Muscle layer of colon (tissue), 2 donors: Measurements from ENCODE around the gene TRPV3.

Experiments
- H3K27ac ChIP-seq: one replicate; pipeline ENCODE4 v1.7.0; 2013; ENCODE audit warnings: low read depth, mild to moderate bottlenecking, low read length, moderate library complexity
- H3K27me3 ChIP-seq, 2 donors: one replicate each; pipeline ENCODE4 v1.7.0; 2013; ENCODE audit warnings: low read length in 2 of 2, mild to moderate bottlenecking in 2 of 2; ENCODE audit not compliant: insufficient read depth in 2 of 2, control insufficient read depth in 1 of 2
- H3K36me3 ChIP-seq: one replicate; pipeline ENCODE4 v1.7.0; 2013; ENCODE audit warnings: mild to moderate bottlenecking, low read length; ENCODE audit not compliant: insufficient read depth
- H3K4me1 ChIP-seq: one replicate; pipeline ENCODE4 v1.7.0; 2013; ENCODE audit warnings: mild to moderate bottlenecking, low read length; ENCODE audit not compliant: insufficient read depth
- H3K4me3 ChIP-seq, 2 donors: one replicate each; pipeline ENCODE4 v1.7.0; 2013; ENCODE audit warnings: low read length in 2 of 2, low read depth in 1 of 2, mild to moderate bottlenecking in 1 of 2, moderate library complexity in 1 of 2
- H3K9ac ChIP-seq: one replicate; pipeline ENCODE4 v1.7.0; 2013; ENCODE audit warnings: low read length
- H3K9me3 ChIP-seq: one replicate; pipeline ENCODE4 v1.7.0; 2013; ENCODE audit warnings: mild to moderate bottlenecking, low read length
- donor health status: abdominal sarcoma.
- donor health status: Adenocarcinoma of cecum.

TRPV3 gene

DNA sequence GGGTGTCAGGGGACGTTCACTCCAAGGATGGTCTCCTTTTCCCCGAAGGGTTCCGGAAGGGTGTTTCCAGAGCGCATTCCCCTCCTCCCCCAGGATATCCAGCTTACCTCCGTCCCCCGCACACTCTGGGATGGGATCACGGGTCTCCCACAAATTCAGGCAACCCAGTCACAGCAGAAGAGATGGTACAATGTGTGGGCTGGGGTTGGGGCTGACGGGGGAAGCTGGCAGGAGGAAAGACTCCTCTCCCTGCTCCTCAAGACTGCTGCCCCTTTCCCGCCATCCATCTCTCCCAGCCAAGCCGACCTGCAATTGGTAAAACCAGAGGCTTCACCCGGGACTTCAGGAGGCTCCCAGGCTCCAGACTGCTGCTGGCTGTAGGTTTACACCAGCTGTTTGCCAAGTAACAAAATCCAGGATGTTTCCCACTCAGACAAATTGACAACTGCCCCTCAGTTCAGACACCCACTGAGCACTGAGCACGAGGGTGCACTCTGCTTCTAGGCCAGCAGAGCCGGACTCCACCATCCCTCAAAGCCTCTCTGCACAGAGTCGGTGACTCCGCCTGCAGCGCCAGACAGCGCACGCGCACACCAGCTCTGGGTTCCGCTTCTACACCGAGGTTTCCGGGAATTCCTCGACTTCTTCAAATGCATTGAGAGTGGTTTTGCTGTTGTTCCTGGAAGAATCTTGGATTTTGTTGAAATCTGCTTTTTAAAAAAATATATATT is 44.1 kb downstream of the TRPV3 start:
- Histone ChIP-seq H3K27ac (no peak overlapping the region), H3K9me3 (no peaks in the 10 kb centered on the region), H3K4me3 (no peak overlapping the region), H3K9ac (no peak overlapping the region), H3K27me3 (no peaks in the 10 kb centered on the region), H3K4me1 (peaks cover 6% of the 10 kb centered on the region), H3K36me3 (no peaks in the 10 kb centered on the region)

DNA sequence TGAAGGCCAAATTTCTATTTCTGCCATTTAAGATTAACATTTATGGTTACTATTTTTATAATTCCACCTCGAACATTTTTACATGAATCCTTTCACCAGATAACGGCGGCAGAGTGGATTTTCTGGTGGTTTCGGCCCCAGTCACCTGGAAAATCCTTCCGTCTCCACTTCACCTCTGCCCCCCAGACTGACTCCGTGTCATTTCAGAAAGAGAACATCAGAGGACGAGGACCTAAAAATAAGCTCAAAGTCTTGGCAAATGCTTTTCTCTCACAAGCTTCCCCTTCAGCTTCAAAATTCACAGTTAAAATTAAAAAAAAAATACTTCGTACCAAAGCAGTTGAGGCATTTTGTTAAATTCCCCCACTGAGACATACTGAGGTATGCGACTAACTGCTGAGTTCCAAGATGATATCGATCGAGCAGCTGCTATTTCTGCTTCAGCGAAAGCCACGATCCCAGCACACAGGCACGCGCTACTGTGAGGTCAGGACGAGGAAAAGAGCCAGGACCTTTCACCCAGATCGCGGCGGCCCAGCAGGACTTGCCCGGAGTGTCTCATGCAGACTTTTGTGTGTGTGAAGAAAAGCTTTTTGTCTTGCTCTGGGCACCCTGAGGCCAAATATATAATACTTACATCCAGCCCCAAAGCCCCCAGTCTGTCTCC is 45.0 kb downstream of the TRPV3 start:
- Histone ChIP-seq H3K27me3 (no peaks in the 10 kb centered on the region), H3K4me3 (no peak overlapping the region), H3K27ac (peak overlapping the region; percentile 7), H3K4me1 (peaks cover 6% of the 10 kb centered on the region), H3K36me3 (no peaks in the 10 kb centered on the region), H3K9ac (no peak overlapping the region), H3K9me3 (no peaks in the 10 kb centered on the region)

- no peak overlapping the region for H3K9ac ChIP-seq
- H3K27ac ChIP-seq, result no peak overlapping the region
- H3K4me3 ChIP-seq, result no peak overlapping the region
- no peaks in the 10 kb centered on the region for H3K27me3 ChIP-seq
- H3K9me3 ChIP-seq, result no peaks in the 10 kb centered on the region
- peaks cover 6% of the 10 kb centered on the region for H3K4me1 ChIP-seq
- H3K36me3 ChIP-seq, result no peaks in the 10 kb centered on the region
Measured at GRCh38 chr17:3511852-3512504, 45.6 kb downstream of the TRPV3 start.

- Histone ChIP-seq H3K27me3 (no peaks in the 10 kb centered on the region), H3K4me1 (peaks cover 6% of the 10 kb centered on the region), H3K4me3 (no peak overlapping the region), H3K27ac (no peak overlapping the region), H3K9me3 (no peaks in the 10 kb centered on the region), H3K9ac (no peak overlapping the region), H3K36me3 (no peaks in the 10 kb centered on the region)
Measured at GRCh38 chr17:3510090-3510489, 47.5 kb downstream of the TRPV3 start.

DNA sequence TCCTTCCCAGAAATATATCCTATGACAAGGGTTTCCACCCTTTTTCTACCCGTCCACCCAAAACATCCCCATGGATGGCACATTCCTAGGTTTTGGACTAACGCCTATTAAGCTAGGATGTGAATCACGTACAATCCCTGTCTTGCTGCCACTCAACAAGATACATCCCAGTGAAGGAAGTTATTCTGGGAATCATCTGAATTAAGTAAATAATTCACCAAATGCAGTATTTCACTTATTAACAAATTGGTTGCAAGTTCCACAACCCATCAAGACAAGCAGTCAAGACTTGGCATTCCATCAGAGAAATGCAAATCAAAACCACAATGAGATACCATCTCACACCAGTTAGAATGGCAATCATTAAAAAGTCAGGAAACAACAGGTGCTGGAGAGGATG is 49.7 kb downstream of the TRPV3 start:
- Histone ChIP-seq H3K9ac (no peak overlapping the region), H3K27ac (no peak overlapping the region), H3K9me3 (no peaks in the 10 kb centered on the region), H3K27me3 (no peaks in the 10 kb centered on the region), H3K36me3 (no peaks in the 10 kb centered on the region), H3K4me3 (no peak overlapping the region), H3K4me1 (no peaks in the 10 kb centered on the region)

DNA sequence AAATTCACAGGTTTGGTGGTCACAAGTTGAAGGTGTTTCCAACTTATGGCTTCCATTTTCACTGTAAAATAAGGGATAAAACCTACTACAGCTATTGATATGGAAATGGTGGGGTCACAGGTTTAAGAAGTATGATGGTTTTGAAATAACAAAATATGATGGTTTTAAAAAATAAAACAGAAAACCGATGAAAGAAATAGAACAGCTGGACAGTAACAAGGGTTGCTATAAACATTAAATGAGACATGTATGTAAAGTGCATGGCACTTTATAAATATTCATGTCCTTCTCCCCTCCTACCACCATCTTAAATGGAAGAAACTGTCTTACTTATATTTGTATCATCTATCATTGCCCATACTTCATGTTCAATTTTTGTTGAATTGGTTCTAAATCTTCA is 50.5 kb downstream of the TRPV3 start:
- Histone ChIP-seq H3K4me1 (no peaks in the 10 kb centered on the region), H3K36me3 (no peaks in the 10 kb centered on the region), H3K9ac (no peak overlapping the region), H3K9me3 (no peaks in the 10 kb centered on the region), H3K27me3 (no peaks in the 10 kb centered on the region), H3K4me3 (no peak overlapping the region), H3K27ac (no peak overlapping the region)

GRCh38 chr17:3506054-3506453 is 51.6 kb downstream of the TRPV3 start:
- no peak overlapping the region for H3K27ac ChIP-seq
- H3K4me1 ChIP-seq, result no peaks in the 10 kb centered on the region
- no peak overlapping the region for H3K9ac ChIP-seq
- no peaks in the 10 kb centered on the region for H3K9me3 ChIP-seq
- no peaks in the 10 kb centered on the region for H3K36me3 ChIP-seq
- no peaks in the 10 kb centered on the region for H3K27me3 ChIP-seq
- H3K4me3 ChIP-seq, result no peak overlapping the region

DNA sequence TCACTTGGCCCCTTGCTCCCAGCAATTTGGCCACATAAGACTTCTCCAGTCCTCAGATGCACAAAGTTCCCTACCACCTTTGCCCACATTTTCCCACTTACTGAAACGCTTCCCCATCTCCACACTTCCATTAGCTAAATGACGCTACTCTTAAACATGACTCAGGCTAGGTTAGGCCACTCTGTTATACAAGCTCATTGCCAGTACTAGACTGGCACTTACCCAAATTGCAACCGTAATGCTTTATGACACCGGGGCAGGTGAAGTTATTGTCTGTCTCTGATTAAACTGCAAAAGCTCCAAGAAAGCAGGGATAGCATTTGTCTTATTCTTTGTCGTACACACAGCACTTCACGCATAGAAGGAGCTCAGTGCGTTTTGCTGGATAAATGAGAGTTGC is 52.6 kb downstream of the TRPV3 start:
- Histone ChIP-seq H3K9me3 (no peaks in the 10 kb centered on the region), H3K4me3 (no peak overlapping the region), H3K27ac (no peak overlapping the region), H3K36me3 (no peaks in the 10 kb centered on the region), H3K9ac (no peak overlapping the region), H3K27me3 (no peaks in the 10 kb centered on the region), H3K4me1 (no peaks in the 10 kb centered on the region)

GRCh38 chr17:3503285-3503684 is 54.3 kb downstream of the TRPV3 start:
- Histone ChIP-seq H3K9me3 (no peaks in the 10 kb centered on the region), H3K4me3 (no peak overlapping the region), H3K9ac (no peak overlapping the region), H3K36me3 (no peaks in the 10 kb centered on the region), H3K27me3 (no peaks in the 10 kb centered on the region), H3K27ac (no peak overlapping the region), H3K4me1 (no peaks in the 10 kb centered on the region)

- H3K9me3 ChIP-seq, result no peaks in the 10 kb centered on the region
- H3K4me1 ChIP-seq, result no peaks in the 10 kb centered on the region
- no peak overlapping the region for H3K4me3 ChIP-seq
- no peak overlapping the region for H3K27ac ChIP-seq
- no peaks in the 10 kb centered on the region for H3K36me3 ChIP-seq
- no peaks in the 10 kb centered on the region for H3K27me3 ChIP-seq
- H3K9ac ChIP-seq, result no peak overlapping the region
Measured at GRCh38 chr17:3502466-3502865, 55.1 kb downstream of the TRPV3 start.

GRCh38 chr17:3501344-3501743 is 56.3 kb downstream of the TRPV3 start:
- Histone ChIP-seq H3K9ac (no peak overlapping the region), H3K4me3 (no peak overlapping the region), H3K4me1 (no peaks in the 10 kb centered on the region), H3K36me3 (no peaks in the 10 kb centered on the region), H3K27me3 (no peaks in the 10 kb centered on the region), H3K9me3 (no peaks in the 10 kb centered on the region), H3K27ac (no peak overlapping the region)
